ENCODE data around the gene CDK3.

Gene CDK3

DNA sequence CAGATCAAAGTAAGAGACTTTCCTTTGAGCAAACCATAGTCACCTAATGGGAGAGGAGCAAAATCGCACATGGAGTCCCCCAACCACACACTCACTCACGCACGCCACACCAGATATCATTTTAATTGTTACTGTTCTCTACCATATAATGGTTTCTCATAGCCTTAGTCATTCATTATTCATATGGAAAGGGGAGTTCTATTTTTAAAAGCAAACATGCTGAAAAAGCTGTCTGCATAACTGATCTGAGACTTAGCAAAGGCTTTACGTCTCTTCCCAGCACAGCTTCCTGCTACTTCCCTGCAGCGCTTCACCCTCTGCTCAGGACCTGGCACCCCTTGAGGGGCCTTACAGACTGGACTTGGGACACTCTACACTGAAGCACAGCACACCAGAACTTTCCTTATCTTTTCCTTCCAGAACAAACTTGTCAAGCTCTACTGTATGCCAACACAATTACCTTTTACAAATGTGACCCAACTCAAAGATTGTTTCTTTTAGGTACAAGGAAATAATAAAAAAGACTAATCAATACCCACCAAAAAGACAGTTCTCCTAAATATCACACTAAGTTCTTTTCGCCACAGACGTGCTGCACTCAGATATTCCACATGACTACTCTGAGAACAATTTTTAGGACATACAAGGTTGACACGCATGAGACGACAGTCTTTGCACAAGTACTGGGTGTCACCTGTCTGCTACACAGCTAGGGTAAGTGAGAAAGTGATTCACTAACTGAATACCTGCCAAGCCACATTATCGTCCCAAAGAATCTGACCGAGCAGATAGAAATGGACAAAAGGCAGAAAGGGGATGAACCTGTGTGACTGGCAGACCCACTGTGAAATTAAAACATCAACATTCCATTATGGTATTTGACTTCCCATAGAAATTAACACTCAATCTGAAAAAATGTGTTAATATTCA is 50.1 kb downstream of the CDK3 start:
- DNase-seq (ENCODE audit: low read depth, low spot score), result no peak
- peaks cover 74% of the 10 kb centered on the region for H3K36me3 ChIP-seq (ENCODE audit: insufficient read depth, low read length)
- no peak overlapping the region for H3K4me3 ChIP-seq
- H3K9me3 ChIP-seq (ENCODE audit: low read depth, low read length), result no peaks in the 10 kb centered on the region
- H3K27ac ChIP-seq, result peak overlapping the region; percentile 31; the same call in 1 of the 2 replicates
- TF ChIP-seq POLR2AphosphoS5 (IDR thresholded peaks at IDR 0.05; ENCODE audit: borderline replicate concordance, low read depth, low read length) (no peak), FOXP2 (optimal IDR thresholded peaks at IDR 0.05; ENCODE audit: control extremely low read depth, extremely low read length, insufficient read depth) (no peak), EZH2 (IDR thresholded peaks at IDR 0.05) (no peak)
- no peak overlapping the region for H3K9ac ChIP-seq (ENCODE audit: insufficient read length)

- Histone ChIP-seq H3K27ac (no peak overlapping the region), H3K4me3 (no peak overlapping the region), H3K9ac (ENCODE audit: insufficient read length) (no peak overlapping the region), H3K36me3 (ENCODE audit: insufficient read depth, low read length) (peaks cover 75% of the 10 kb centered on the region), H3K9me3 (ENCODE audit: low read depth, low read length) (no peaks in the 10 kb centered on the region)
- TF ChIP-seq EZH2 (IDR thresholded peaks at IDR 0.05) (no peak), FOXP2 (optimal IDR thresholded peaks at IDR 0.05; ENCODE audit: control extremely low read depth, extremely low read length, insufficient read depth) (no peak), POLR2AphosphoS5 (IDR thresholded peaks at IDR 0.05; ENCODE audit: borderline replicate concordance, low read depth, low read length) (no peak)
- DNase-seq (ENCODE audit: low read depth, low spot score), result no peak
These were observed 50.9 kb downstream of the CDK3 start for GRCh38 chr17:76051561-76051960.

DNA sequence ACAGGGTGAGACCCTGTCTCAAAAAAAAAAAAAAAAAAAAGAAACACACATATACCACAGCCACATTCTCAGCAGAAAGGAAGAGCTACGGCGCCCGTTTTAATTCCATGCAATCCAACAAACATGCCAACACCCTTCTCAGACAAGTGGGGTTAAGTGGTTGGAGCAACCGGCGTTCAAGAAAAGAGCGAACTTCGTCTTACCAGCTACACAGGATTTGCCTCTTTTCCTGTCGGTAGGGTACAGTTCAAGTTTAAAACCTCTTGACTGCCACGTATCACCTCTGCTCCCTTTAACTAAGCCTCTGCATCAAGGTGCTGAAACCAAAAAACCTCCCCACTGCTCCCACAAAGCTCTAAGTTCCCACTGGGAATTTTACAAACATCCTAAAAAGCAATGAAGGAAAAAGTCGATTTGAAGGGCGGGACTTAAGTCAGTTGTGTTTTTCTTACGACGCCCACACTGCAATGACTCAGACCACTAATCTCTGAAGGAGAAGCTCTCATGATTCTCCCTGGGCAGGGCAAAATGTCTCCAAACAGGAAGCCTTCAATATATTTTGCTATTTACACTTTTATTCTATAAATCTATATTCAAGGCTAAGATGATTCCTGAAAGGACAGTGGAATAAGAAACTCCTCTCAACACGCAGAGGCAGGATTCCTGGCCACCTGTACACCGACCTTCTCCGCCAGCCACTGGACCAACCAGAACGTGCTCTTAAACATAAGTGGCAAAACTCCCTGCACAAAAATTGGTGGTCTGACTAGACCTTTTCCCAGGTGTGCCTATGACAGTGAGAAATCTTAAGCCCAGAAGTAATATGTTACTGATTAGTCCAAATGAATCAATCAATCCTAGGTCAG is 52.8 kb downstream of the CDK3 start:
- Histone ChIP-seq H3K27ac (no peak overlapping the region), H3K4me3 (no peak overlapping the region), H3K36me3 (ENCODE audit: insufficient read depth, low read length) (peaks cover 75% of the 10 kb centered on the region), H3K9ac (ENCODE audit: insufficient read length) (no peak overlapping the region), H3K9me3 (ENCODE audit: low read depth, low read length) (no peaks in the 10 kb centered on the region)
- TF ChIP-seq EZH2 (IDR thresholded peaks at IDR 0.05), result no peak
- no peak for DNase-seq (ENCODE audit: low read depth, low spot score)

GRCh38 chr17:76054112-76054476 is 53.4 kb downstream of the CDK3 start:
- peaks cover 75% of the 10 kb centered on the region for H3K36me3 ChIP-seq (ENCODE audit: insufficient read depth, low read length)
- H3K4me3 ChIP-seq, result no peak overlapping the region
- no peak overlapping the region for H3K27ac ChIP-seq
- TF ChIP-seq EZH2 (IDR thresholded peaks at IDR 0.05) (no peak), FOXP2 (optimal IDR thresholded peaks at IDR 0.05; ENCODE audit: control extremely low read depth, extremely low read length, insufficient read depth) (no peak), POLR2AphosphoS5 (IDR thresholded peaks at IDR 0.05; ENCODE audit: borderline replicate concordance, low read depth, low read length) (no peak)
- DNase-seq (ENCODE audit: low read depth, low spot score), result no peak
- no peaks in the 10 kb centered on the region for H3K9me3 ChIP-seq (ENCODE audit: low read depth, low read length)
- no peak overlapping the region for H3K9ac ChIP-seq (ENCODE audit: insufficient read length)

Data from SK-N-MC (cell line).